HT-29 (cell line): ENCODE data around the gene ANO9. TPM values are rescaled to one million over a fixed set of nuclear protein-coding genes. Genes with fewer than 3 reads are reported as not detected.
"Not testable (repeated sequence)": the region's sequence is repeated elsewhere in the genome, so short reads cannot be mapped to it uniquely, and the experiment has no call there.

ENCODE experiments used
- DNase-seq: peaks from one replicate; pipeline ENCODE4 v3.0.0-alpha.2; 2015; ENCODE audit warnings: low spot score
- total RNA-seq: library from RNA; depleted of rRNA; stranded (reverse); fragments of >200 nt; shearing (Covaris generic); gene quantifications from 2 replicates; pipeline ENCODE4 v1.2.3, GENCODE V29; 2014

ANO9 gene
- total RNA-seq, 1 experiment from 2014 or later: 94.0 TPM

DNA sequence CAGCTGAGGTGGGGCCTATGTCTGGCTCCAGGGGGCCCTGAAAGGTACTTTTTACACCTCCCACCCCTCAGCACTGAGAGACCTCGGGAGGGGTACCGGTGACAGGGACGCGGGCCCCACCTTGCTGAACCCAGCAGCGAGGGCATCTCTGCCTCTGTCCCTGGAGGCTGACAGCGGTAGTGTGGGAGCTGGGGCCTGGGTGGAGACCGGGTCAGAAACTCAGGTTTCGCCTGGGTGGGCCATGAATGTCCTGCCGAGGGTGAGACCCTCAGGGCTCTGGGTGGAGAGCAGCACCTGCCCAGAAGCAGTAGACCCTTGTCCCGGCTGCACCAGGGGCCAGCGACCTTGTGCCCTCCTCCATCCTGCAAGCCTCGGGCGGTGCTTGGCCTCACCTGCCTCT is 30.5 kb upstream of the ANO9 start:
- no peak for DNase-seq

- DNase-seq: no peak
Observed at GRCh38 chr11:471468-472145, 29.8 kb upstream of the ANO9 start.

- peak; percentile 75 for DNase-seq
Observed at GRCh38 chr11:469684-470560, 28.1 kb upstream of the ANO9 start.

GRCh38 chr11:469026-469683 is 27.3 kb upstream of the ANO9 start:
- not testable (repeated sequence) for DNase-seq

DNA sequence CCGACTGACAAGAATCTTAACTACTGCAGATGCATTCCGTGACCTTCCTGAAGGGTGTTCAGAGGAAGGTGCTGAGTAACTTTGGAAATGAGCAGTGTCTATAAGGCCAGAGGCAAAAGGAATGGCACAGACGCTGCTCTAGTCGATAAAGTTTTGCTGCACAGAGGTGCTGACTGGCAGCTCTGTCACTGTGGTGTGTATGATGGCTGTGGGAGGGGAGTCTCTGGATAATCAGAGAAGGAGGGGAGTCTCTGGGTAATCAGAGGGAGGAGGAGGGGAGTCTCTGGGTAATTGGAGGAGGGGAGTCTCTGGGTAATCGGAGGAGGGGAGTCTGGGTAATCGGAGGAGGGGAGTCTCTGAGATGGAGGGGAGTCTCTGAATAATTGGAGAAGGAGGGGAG is 26.7 kb upstream of the ANO9 start:
- no peak for DNase-seq

- no peak for DNase-seq
Observed at GRCh38 chr11:468036-468435, 26.2 kb upstream of the ANO9 start.

- DNase-seq: peak; percentile 29
Observed at GRCh38 chr11:465896-466530, 24.2 kb upstream of the ANO9 start.

DNA sequence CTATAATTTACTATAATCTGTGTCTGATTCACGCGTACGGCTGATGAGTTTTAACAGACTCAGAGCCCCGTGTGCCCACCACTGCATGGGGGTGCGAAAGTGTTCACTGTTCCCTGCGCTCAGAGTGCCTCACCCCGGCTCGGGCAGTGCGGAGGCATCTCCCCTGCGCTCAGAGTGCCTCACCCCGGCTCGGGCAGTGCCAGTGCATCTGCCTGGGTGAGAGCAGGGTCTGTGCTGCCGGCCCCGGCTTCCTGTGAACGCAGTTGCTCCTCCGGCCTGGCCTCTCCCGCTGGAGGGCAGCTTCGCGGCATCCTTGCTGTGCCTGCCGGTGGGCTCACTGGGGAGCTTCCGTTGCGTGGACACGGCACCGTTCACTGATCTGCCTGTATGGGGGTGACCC is 22.5 kb upstream of the ANO9 start:
- no peak for DNase-seq

DNA sequence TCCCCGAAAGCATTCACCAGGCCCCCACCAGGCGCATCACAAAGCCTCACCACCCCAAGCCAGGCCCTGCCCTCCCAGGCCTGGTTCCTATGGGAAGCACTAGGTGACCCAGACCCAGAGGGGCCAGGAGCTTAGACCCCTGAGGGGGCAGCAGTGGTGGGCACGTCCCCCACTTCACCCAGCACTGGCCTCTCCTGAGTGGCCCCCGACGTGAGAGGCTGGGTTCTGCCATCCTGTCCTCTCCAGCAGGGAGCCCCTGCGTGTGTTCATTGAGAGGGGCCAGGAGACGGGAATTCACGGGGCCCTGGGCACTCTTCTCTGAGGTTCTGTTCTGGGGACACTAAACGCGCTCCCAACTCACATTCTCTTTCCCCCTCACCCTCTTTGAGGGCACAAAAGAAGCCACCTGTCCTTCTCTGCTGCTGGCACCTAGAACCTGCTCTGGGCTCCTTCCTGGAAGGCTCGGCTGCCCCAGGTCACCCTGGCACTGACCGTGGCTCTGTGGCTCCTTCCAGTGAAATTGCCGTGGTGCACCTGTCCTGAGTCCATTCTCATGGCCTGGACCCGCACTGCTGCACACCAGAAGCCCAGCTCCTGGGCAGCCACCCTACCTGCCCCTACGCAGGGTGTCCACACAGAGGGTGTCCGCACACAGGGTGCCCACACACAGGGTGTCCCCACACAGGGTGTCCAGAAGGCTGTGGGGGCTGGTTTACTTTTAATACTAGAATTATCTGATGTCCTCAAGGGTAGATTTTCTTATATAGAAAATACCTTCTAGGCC is 20.5 kb upstream of the ANO9 start:
- no peak for DNase-seq

DNA sequence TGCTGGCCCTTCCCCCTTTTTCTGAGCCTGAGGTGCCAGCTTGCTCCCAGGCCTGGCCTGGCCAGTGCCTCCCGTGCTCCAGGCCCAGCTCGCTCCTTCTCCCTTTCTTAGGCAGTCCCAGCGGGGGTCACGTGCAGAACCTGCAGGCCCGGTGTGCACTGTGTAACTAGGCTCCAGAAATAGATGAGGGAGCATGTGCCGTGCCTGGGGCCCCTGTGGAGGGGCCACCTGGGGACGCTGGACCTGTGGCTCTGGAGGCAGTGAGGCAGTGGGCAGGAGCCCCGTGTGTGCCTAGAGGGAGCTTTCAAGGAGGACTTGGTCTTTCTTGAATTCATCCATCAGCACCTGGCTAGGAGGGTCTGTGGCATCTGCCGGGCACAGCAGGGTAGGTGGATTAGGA is 19.8 kb upstream of the ANO9 start:
- no peak for DNase-seq

- no peak for DNase-seq
Observed at GRCh38 chr11:460331-461199, 18.8 kb upstream of the ANO9 start.

- DNase-seq: no peak
Observed at GRCh38 chr11:459511-460220, 17.9 kb upstream of the ANO9 start.

GRCh38 chr11:457111-457760 is 15.4 kb upstream of the ANO9 start:
- DNase-seq: no peak

GRCh38 chr11:456533-456932 is 14.7 kb upstream of the ANO9 start:
- no peak for DNase-seq

GRCh38 chr11:455566-456147 is 13.8 kb upstream of the ANO9 start:
- DNase-seq: no peak

DNA sequence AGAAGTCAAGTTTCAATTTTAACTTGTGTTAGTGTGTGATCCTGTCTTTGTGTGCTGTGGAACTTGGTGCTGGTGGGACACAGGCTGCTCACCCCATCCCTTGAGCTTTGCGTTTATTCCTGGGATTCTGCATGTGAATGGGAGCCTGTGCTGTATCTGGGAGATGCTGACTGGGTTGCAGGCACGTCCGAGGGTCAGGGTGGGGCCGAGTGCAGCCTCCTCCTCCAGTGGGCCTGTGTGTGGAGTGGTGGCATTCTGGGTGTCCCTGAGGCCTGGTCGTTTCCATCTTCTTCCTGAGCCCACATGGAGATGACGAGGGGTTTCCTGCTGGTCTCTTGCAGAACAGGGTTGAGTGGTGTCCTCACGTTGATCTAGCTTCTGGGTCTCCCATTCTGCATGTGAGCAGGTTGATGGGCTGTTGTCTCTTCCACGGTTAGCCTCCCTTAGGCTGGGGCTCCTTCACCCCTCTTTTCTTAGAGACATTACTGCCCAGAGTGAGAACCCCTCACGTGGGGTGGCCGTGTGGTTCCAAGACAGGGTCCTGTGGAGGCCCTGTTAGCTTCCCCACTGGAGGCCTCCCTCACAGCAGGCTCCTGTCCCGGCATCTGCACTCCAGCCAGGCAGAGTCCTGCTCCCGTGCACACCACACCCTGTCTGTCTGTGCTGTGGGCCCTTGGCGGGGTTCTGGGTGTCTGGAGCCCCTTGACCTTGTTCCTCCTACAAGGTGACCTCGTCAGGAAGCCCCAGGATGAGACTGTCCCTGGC is 13.2 kb upstream of the ANO9 start:
- no peak for DNase-seq

- DNase-seq: no peak
Observed at GRCh38 chr11:454043-454442, 12.2 kb upstream of the ANO9 start.

- no peak for DNase-seq
Observed at GRCh38 chr11:453564-453963, 11.8 kb upstream of the ANO9 start.
